ENCODE data around the gene PXMP2.

- TF ChIP-seq EP300 (IDR thresholded peaks at IDR 0.05; ENCODE audit: borderline replicate concordance in 1 of 2, low read depth in 2 of 2, low read length in 2 of 2): no peak
- TF ChIP-seq CTCF (IDR thresholded peaks at IDR 0.05; ENCODE audit: control extremely low read depth in 1 of 3, insufficient read depth in 1 of 3, low read depth in 1 of 3, low read length in 3 of 3): no peak
- no peak for TF ChIP-seq HDAC2 (IDR thresholded peaks at IDR 0.05; ENCODE audit: borderline replicate concordance in 1 of 2, low read depth in 2 of 2, low read length in 2 of 2)
- TF ChIP-seq SUZ12 (IDR thresholded peaks at IDR 0.05; ENCODE audit: low read length): no peak
- TF ChIP-seq POLR2AphosphoS5 (IDR thresholded peaks at IDR 0.05; ENCODE audit: low read depth, low read length): no peak
- no peak for TF ChIP-seq KDM5A (IDR thresholded peaks at IDR 0.05; ENCODE audit: low read length)
- no peak for TF ChIP-seq RXRA (IDR thresholded peaks at IDR 0.05; ENCODE audit: insufficient read depth, low read depth, low read length)
- TF ChIP-seq TEAD4 (IDR thresholded peaks at IDR 0.05; ENCODE audit: low read depth, low read length): no peak
- no peak for TF ChIP-seq ATF2 (IDR thresholded peaks at IDR 0.05; ENCODE audit: low read length)
- no peak for TF ChIP-seq SIN3A (conservative IDR thresholded peaks at IDR 0.05 in 1 of 2, IDR thresholded peaks at IDR 0.05 in 1 of 2; ENCODE audit: low read depth in 1 of 2, low read length in 2 of 2)
- TF ChIP-seq YY1 (IDR thresholded peaks at IDR 0.05; ENCODE audit: low read depth, low read length): no peak
- TF ChIP-seq POLR2A (IDR thresholded peaks at IDR 0.05; ENCODE audit: control extremely low read depth in 1 of 2, low read depth in 2 of 2, low read length in 2 of 2): no peak; a peak in 1 of 3 replicates
- no peak for TF ChIP-seq SP2 (IDR thresholded peaks at IDR 0.05; ENCODE audit: low read length)
These were observed 32.0 kb downstream of the PXMP2 start for GRCh38 chr12:132719141-132719953.
